ENCODE results near the gene ZC3H6. TPM values are rescaled to one million over a fixed set of nuclear protein-coding genes. Genes with fewer than 3 reads are reported as not detected.
"Not testable (repeated sequence)": the region's sequence is repeated elsewhere in the genome, so short reads cannot be mapped to it uniquely, and the experiment has no call there.

The ZC3H6 gene
- polyA plus RNA-seq, 10 donors: 3.2 to 8.3 (median 4.6) TPM

DNA sequence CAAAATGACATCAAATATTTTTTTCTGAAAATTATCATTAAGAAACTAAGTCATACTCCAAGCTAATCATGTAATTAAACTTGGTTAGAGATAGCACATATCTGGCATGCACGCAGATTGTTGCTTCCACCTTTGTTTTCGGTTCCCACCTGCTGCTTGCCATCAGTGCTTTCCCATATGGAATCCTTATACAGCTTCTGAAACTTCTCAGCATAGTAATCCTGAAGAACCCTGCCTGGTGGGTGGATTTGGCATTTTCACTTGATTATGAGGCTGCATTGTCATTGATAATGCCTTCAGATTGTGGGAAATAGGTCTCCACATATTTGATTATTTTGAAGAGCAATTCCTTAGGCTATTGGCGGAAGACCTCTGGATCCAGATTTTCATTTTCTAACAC is 47.5 kb downstream of the ZC3H6 start:
- no peak for DNase-seq

DNA sequence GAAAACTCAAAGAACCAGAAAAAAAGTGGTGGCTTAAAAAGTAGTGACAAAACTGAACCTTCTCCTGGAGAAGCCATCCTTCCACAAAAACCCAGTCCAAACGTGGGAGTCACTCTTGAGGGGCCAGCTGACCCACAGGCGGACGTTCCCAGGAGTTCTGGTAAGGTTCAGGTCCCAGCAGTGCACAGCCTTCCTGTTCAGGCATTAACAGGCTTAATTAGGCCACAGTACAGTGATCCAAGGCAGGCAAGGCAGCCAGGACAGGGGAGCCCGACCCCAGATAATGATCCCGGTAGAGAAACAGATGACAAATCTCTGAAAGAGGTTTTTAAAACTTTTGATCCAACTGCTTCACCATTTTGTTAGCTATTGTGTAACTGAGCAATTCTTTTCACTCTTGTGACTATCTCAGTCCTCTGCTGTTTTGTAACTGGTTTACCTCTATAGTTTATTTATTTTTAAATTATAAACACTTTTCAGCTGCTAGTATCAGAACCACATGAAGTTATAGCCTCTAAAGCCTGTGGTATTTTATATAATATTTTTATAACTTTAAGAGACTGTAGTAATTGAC is 56.8 kb downstream of the ZC3H6 start:
- no peak for DNase-seq

GRCh38 chr2:112335600-112335999 is 60.2 kb downstream of the ZC3H6 start:
- DNase-seq: no peak

DNA sequence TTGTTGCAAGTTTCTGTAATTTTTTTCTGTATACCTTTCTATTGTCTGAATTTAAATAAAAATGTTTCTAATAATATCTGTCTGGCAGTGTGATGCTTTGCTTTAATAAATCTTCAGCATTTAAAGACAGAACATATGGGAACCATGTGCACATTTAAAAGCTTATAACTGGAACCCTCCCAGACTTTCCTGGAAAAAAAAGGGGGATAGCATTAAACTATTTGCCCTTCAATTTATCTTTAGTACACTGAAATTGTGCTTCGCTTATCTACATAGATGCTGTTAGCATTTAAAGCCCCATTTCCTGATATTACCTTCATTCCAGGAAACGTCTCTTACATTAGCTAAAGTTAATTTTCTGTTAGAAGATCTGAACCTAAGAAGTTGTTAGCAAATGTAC is 64.6 kb downstream of the ZC3H6 start:
- peak in 2 of 3 donors; percentile 32 to 66 for DNase-seq

DNA sequence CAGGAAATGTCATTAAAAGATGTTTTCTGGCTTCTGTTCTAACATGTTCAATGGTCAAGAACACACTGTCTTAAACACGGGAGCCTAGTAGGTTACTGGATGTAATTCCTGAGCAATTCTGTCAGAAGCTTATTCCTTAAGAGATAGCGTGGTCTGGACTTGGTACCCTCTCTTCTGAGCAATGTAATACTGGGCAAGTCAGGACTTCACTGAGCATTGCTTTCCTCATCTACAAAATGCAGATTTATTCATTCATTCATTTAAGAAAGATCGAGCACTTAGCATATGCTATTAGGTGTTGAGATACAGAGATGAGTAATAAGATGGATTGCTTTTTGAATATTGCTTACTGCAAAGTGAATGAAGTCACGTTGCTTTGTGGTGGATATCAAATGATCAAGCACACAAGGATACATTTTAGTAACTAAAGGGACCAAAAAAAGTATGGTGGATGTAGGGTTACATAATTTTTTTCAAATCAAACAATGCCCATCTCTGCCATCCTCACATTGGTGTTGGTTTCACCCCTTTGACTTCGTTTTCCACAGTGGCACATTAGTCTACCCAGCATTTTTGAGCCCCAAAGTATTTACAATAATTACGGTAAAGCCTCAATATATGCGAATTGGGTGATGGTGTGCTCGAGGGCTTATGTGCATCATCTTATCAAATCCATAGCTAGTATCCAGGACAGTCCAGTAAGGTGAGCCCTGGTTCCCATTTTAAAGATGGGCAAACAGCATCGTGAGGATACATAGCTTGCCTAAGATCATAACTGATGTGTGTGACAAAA is 65.3 kb downstream of the ZC3H6 start:
- no peak for DNase-seq

- DNase-seq: no peak
Observed at GRCh38 chr2:112342067-112342550, 66.7 kb downstream of the ZC3H6 start.

- peak in 2 of 3 donors; percentile 42 to 74 for DNase-seq
Observed at GRCh38 chr2:112343827-112344585, 68.6 kb downstream of the ZC3H6 start.

DNA sequence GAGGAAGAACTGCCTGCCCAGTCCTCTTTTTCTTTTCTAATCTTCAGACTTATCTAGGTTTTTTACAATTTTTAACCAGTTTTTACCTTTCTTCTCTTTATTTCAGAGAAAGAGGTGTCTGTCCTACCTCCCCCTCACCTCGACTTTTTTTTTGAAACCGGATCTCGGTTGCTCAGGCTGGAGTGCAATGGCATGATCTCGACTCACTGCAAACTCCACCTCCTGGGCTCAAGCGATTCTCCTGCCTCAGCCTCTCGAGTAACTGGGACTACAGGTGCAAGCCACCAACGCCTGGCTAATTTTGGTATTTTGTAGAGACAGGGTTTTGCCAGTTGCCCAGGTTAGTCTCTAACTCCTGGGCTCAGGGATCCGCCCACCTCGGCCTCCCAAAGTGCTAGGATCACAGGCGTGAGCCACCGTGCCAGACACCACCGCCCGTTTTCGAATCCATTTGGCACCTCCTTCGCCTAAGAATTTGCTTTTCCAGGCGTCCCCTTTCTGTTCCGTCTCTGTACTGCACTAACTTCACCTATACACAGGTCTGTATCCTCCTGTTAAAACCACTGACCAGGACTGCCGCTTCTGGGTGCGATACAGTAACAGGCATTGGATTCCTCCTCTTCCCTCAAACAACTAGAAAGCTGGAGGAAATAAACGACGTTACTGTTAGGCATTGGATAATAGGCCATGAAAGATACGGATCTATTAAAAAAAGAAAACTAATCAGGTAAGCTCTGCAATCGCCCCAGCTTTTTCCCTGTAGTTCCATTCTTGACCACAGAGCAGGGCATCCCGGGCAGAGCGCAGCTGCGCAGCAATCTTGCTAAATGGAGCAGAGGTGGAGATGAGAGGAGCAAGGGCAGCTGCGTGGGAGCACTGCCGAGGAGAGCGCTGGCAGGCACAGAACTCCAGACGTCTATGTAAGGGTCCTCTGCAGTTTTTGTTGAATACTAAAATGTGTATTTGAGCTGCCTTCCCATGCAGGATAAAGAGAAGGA is 69.9 kb downstream of the ZC3H6 start:
- DNase-seq: no peak

- not testable (repeated sequence) for DNase-seq
Observed at GRCh38 chr2:112352292-112352691, 76.9 kb downstream of the ZC3H6 start.

GRCh38 chr2:112352809-112353603 is 77.6 kb downstream of the ZC3H6 start:
- DNase-seq: not testable (repeated sequence)

GRCh38 chr2:112354335-112354734 is 78.9 kb downstream of the ZC3H6 start:
- not testable (repeated sequence) for DNase-seq

GRCh38 chr2:112360055-112360454 is 84.7 kb downstream of the ZC3H6 start:
- not testable (repeated sequence) for DNase-seq

Other genes starting within 250 kb of the ZC3H6 start
- 10 to 100 TPM; 12.9 to 24.9 (median 18.0) TPM for gene TMEM87B, start 220.3 kb upstream of the ZC3H6 start, polyA plus RNA-seq (ENCODE audit: insufficient read length in 10 of 10)
- gene FBLN7, start 137.2 kb upstream of the ZC3H6 start, polyA plus RNA-seq (ENCODE audit: insufficient read length in 10 of 10): 10 to 100 TPM in 7 of 10 donors, 1 to 10 TPM in 3; 6.2 to 15.4 (median 11.4) TPM
- 10 to 100 TPM in 9 of 10 donors, 1 to 10 TPM in 1; 9.2 to 18.8 (median 15.2) TPM for gene ZC3H8, start 20.6 kb upstream of the ZC3H6 start, polyA plus RNA-seq (ENCODE audit: insufficient read length in 10 of 10)
- 1 to 10 TPM; 1.2 to 4.5 (median 2.4) TPM for gene RGPD8, start 158.0 kb downstream of the ZC3H6 start, polyA plus RNA-seq (ENCODE audit: insufficient read length in 10 of 10)
- 10 to 100 TPM; 32.1 to 47.1 (median 38.9) TPM for gene TTL, start 206.6 kb downstream of the ZC3H6 start, polyA plus RNA-seq (ENCODE audit: insufficient read length in 10 of 10)

Measured in muscle of back (tissue), 11 donors.